HG03095 (cell line): Measurements from ENCODE around the gene FAF1.

Source experiments
- ATAC-seq: cut with Tn5 transposase; IDR thresholded peaks from one replicate; pipeline ENCODE4 v1.9.1; 2021; ENCODE audit warnings: moderate library complexity; ENCODE audit not compliant: unreplicated experiment

The FAF1 gene

DNA sequence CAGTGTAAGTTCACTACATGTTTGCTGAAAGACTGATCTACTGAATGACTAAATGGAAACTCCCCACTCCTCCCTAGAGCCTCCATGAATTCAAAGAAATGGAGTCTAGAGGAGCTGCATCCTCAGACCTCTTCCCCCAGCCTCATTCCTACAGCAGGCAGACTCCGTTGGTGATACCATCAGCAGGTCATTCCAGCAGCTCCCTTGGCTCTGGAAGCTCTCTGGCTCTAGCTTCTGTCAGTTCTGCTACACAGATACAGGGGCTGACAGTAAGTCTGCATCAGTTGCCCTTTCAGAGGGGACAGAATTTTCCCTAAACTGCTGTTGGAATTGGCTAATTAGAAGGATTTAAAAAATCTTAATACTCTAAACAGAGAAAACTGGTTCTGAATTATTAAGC is 505.2 kb downstream of the FAF1 start:
- ATAC-seq = no peak

GRCh38 chr1:50453266-50453665 is 506.8 kb downstream of the FAF1 start:
- ATAC-seq = no peak

GRCh38 chr1:50452700-50453099 is 507.4 kb downstream of the FAF1 start:
- no peak for ATAC-seq

DNA sequence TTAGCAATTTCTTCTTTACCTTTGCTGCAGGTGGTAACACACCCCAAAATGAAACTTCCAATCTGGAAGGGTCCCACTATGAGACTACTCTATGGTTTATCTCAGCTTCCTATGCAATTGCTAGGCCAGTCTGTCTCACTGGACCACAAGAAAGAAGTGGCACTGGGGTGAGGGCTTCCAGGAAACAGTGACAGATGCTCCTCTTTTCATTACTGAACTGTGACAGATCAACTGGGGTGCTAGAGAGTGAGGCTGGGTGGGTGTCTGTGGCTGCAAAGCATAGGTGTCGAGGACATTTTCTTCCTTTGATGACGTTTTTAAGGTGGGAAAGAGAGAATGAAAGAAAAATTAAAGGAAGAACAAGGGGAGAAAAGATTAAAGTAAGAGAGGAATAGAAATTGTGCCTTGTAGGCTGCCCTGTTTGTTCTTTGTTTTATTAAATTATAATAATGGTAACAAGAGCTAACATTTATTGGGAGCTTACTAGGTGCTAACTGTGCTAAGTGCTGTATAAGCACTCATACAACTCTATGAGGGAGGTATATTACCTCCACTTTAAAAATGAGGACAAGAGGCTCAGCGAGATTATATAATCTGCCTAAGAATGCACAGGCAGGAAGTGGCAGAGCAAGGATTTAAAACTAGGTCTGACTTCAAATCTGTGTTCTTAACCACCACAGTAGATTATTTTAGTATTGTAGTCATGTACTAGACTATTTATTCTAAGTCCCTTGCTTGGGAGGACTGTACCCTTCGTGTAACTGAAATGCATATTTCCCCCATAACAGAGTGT is 509.0 kb downstream of the FAF1 start:
- no peak for ATAC-seq

DNA sequence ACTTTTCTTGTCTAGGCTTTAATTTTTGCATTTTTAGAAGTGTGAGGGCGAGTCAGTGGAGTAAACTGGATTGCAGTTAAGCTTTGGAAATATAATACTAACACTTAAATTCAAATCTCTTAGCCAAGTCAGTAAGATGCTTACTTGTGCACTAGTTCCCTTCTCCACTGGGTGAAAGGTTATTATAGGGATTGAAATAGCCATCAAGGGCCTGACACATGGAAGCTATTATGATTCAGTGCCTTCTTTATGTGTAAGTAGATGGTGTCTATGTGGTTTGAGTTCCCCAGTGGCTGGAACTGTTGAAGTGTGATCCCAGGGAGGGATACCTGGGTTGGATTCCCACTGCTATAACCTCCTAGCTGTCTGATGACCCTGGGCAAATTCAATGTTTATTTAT is 512.1 kb downstream of the FAF1 start:
- no peak for ATAC-seq

GRCh38 chr1:50441183-50441582 is 518.9 kb downstream of the FAF1 start:
- ATAC-seq = no peak

DNA sequence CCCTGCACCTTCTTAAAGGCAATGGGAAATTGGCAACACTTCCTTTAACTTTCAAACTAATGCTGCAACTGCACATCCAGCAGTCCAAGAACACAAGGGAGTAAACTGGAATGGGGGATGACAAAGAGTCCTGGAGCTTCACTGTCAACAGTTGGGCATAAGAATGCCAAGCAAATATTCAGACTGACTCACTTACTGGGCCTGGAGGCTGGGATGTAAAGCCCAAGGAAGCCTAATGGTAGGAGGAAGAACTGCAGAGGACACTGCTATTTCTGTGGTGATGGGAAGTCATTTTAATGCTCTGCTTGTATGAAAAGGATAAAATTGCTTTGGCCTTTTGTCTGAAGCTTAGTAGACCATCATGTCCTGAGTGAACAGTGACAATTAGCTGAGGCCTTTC is 521.1 kb downstream of the FAF1 start:
- no peak for ATAC-seq

GRCh38 chr1:50436489-50436888 is 523.6 kb downstream of the FAF1 start:
- no peak for ATAC-seq

DNA sequence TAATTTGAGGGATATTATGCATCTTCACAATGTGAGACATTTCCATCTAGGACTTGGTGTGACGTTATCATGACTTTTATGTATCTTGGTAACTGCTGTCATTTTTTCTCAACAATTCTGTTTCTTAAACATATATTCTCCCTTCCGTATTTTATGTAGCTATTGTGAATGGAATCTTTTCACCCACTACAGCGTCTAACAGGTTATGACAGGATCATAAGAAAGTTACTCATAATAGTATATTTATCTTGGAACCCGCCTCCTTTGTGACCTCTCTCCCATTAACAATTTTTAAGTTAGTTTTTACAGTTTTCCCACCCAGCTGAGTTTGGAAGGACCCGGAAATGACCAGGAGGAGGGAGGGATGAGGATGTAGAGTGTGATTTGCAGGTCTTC is 530.1 kb downstream of the FAF1 start:
- ATAC-seq = no peak

- ATAC-seq = no peak
Measured at GRCh38 chr1:50427818-50428779, 532.0 kb downstream of the FAF1 start.

- no peak for ATAC-seq
Measured at GRCh38 chr1:50427086-50427817, 532.8 kb downstream of the FAF1 start.

- ATAC-seq = no peak
Measured at GRCh38 chr1:50426702-50427085, 533.4 kb downstream of the FAF1 start.

GRCh38 chr1:50426108-50426700 is 533.9 kb downstream of the FAF1 start:
- ATAC-seq = no peak

GRCh38 chr1:50425376-50426107 is 534.5 kb downstream of the FAF1 start:
- ATAC-seq = no peak

DNA sequence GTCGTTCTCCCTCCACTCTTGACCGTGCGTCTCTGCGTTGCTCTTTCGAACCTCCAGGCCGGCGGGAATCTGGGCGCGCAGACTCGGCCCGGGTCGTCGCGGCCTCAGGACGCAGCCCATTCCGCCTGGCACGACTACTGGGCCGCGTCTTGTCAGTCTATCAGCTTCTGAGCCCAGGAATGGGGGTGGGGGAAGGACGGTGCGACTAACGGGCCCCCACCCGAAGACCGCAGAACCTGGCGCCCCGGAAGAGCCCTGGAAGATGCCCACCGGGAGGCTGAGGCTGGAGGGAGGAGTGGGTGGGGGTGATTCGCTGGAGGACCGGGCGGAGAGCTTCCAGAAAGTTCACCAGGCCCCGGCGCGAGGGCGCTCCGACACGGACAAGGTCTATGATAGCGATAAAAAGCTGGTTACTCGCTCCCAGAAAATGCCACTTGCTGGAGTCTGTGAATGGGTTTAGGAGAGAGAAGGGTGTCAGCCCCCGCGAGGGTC is 535.1 kb downstream of the FAF1 start:
- no peak for ATAC-seq

DNA sequence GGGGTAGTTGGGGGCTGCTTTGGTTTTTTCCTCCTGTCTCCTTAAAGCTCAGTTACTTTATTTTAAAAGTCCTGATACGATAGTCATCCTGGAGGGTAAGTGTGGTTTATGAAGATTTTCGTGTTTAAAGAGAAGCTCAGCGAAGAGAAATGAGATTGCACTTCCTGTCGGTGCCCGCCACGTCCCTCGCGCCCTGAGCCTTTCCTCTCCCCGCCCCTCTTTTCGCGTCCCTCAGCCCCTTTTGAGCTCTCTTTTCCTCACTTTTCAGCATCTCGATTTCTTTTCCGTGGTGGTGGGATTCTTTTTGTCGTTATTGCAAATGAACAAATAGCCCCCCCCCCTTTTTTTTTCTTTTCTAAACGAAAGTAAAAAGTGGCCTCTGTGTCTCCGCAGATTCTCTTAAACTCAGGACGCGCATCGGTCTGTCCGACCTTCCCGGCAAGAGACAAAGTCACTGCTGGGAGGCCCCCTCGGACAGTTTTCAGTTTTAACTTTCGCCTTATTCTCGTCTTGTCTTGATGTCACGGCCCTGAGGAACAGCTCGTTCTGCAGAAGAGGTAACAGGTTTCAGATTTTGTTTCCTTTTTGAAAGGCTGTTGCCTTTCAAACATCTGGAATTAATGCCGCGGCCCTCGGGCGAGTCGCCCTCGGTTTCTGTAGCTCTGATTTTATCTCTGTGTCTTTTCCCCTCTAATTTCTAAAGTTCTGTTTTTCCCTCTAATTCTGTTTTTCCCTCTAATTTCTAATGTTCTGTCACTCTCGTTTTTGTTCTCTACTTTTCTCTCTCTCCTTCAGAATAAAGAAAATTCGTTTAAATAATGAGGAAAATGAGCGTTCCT is 535.8 kb downstream of the FAF1 start:
- no peak for ATAC-seq

DNA sequence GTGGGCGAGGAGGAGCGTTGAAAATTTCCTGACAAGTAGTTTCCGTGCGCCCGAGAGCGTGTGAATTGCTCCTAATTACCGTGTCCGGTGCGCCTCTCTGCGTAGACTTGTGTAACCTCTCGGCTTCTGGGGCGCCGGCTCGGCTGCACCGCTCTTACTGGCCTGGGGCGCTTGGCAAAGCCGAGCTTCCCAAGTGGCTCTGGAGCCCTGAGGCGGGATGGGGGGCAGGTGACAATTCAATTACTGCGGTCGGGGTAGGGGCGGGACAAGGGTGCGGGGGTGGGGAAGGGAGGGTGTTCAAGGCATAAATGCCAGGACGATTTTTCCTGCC is 536.4 kb downstream of the FAF1 start:
- ATAC-seq = no peak

DNA sequence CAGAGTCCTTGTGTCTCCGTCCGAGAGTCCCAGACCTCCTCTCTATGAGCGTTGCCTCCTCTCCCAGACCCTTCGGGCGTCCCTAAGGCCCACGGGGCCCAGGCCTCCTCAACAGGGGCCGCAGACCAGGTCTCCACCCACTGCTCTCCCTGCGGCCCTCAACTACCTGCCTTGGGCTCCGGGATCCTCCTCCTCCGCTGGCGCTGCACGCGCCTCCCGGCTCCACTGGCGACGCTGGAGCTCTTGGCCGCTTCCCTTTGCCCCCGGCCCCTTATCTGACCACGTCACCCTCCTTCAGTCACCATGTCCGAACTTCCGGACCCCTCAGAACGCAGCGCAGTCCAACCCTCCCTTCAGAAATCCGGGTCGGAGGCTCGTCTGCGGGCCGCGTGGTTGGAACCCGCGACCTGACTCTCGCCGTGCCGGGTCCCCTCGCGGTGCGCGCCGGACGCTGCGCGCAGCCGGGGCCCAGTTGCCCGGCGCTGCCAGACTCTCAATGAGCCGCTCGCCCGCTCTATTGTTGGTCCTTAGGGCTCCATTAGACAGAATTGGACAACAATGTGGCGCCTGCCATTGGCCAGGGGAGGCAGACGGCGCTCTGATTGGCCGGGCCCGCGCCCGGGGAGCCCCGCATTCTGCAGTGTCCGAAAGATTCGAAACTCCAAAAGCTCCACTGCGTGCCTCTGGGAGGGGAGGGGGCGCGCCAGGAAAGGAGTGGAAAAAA is 537.0 kb downstream of the FAF1 start, which contains the start of gene DMRTA2:
Gene DMRTA2 (minus strand): TSS at position 498 of the 724 bp plus-strand sequence. CDS start 1,907 bp downstream, outside the sequence.
- ATAC-seq = no peak

DNA sequence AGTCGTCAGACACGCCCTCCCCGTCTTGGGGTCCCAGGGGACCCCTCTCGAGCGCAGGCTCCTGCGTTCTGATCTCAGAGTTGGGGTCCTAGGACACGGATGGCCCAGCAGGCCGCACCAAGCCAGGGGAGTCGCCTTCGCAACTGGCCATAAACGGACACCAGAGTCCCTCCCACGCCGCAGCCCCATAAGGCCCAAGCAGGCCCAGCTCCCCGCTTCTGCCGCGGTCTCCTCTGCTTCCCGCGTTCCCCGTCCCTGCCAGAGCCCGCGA is 537.5 kb downstream of the FAF1 start:
- ATAC-seq = no peak
